ENCODE data around the gene WIPF2.
A peak's percentile ranks its signal among the peaks of the same experiment; 100 is the strongest.
"Not testable (repeated sequence)": the region's sequence is repeated elsewhere in the genome, so short reads cannot be mapped to it uniquely, and the experiment has no call there.

The WIPF2 gene

DNA sequence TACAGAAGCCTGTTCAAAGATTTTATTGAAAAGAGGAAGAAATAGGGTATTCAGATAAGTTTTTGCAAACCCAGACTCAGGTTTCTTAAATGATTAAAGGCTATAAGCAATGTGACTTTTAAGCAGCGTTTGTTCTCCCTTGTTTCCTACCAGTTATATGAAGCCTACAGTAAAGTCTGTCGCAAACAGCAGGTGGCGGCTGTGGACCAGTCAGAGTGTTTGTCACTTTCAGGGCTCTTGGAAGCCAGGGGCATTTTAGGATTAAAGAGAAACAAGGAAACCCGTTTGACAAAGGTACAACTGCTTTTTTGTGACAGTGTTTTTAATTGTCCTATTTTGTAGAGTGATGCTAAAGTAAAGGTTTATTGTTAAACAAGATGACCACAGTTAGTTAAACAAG is 82.2 kb downstream of the WIPF2 start:
- no peak for DNase-seq

- DNase-seq: peak; percentile 47
Measured at GRCh38 chr17:40303009-40303657, 84.0 kb downstream of the WIPF2 start.

DNA sequence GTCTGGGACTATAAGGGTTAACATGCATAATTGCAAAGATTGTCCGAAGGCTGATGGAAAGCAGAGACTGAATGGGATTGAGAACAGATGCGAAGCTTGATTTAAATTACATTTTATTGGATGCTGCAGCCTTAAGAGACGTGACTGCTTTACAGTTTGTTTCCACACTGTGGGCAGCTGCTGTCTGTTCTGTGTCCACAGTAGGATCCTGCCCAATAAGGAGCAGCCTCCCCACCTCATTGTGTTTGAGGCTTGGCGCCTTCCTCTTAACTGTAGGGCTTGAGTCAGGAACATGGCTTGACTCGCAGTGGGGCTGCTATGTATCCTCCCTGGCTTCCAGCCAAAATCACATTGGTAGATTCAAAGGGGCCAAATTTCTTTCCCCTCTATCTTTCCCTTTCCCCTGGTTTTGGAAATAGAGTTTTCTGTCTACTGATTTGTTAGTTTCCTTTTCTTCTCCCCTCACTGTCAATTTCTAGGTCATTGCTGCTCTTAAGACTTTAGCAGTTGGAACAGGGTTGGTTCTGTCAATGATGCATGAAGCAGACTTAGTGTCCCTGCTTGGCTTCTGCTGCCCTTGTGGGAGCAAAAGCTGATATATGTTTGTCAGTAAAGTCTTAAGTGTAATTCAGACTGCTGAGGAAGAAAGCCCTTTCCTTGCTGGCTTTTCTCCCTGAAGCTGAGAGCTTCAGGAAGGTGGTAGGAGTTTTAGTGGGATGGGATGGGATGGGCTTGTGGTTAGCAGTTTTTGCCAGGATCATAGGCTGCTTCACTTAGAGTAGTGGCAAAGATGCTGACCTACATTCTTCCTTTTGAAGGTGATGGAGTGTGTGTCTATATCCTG is 84.8 kb downstream of the WIPF2 start:
- DNase-seq: peak; percentile 66

DNA sequence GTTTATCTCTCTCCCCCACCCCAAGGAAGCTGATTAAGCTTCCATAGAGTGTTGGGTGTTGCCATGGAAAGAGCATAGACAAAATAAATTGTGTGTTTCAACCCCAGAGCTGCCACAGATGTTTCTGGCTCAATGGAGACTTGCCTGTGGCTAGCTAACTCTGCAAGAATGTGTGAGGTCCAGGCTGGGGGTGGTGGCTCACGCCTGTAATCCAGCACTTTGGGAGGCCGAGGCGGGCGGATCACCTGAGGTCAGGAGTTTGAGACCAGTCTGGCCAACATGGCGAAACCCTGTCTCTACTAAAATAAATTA is 85.4 kb downstream of the WIPF2 start:
- not testable (repeated sequence) for DNase-seq

GRCh38 chr17:40304866-40305265 is 85.8 kb downstream of the WIPF2 start:
- DNase-seq: not testable (repeated sequence)

DNA sequence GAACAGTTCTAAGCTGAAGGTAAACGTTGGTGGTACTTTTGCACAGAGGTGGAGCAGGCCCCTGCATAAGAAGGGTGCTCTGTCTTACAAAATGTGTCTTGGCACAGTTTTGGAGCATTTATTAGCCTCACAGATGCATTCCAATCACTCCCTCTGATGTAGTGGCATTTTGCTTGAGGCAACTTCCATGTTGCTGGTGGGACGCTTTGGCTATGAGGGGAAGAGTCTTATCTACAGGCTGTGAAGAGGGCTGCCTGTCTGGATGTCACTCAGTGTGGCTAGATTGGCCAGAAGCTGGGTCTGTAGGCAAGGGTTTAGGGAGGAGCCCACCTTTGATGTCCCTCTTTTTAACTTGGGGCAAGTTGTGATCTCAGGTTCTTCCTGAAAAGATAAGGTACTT is 87.3 kb downstream of the WIPF2 start:
- no peak for DNase-seq

DNA sequence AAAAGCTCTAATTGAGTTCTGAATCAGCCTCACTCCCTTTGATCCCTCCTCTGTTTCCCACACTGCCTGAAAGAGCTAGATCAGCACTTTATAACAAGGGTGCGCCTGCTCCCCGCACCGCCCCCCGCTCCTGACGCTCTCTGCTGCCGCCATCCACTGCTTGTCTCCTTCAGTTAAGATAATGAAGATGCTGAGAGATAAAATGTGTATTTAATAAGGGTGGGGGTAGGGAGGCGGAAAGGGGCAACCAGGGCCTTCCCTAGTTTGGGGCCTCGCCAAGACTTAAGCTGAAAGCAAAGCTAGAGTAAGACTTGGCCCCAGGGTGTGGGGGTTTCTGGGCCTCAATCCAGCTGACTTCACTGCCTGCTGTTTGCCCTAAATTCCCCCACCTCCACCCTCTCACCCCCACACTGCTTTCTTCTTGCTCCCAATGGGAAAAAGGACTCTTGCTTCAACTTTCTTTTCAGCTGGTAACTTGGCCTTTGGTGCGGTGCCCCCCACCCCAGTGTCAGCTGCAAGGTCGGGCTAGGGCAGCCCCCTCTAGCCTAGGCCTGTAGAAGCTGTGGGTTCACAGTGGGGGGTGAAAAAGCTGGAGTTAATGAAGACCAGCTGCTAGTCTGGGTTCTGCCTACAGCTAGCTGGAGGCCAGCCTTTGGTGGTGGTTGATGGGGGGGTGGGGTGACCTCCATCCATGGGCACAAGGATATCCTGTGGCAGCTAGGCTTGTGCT is 88.1 kb downstream of the WIPF2 start:
- peak; percentile 92 for DNase-seq

GRCh38 chr17:40307740-40308239 is 88.7 kb downstream of the WIPF2 start:
- no peak for DNase-seq

DNA sequence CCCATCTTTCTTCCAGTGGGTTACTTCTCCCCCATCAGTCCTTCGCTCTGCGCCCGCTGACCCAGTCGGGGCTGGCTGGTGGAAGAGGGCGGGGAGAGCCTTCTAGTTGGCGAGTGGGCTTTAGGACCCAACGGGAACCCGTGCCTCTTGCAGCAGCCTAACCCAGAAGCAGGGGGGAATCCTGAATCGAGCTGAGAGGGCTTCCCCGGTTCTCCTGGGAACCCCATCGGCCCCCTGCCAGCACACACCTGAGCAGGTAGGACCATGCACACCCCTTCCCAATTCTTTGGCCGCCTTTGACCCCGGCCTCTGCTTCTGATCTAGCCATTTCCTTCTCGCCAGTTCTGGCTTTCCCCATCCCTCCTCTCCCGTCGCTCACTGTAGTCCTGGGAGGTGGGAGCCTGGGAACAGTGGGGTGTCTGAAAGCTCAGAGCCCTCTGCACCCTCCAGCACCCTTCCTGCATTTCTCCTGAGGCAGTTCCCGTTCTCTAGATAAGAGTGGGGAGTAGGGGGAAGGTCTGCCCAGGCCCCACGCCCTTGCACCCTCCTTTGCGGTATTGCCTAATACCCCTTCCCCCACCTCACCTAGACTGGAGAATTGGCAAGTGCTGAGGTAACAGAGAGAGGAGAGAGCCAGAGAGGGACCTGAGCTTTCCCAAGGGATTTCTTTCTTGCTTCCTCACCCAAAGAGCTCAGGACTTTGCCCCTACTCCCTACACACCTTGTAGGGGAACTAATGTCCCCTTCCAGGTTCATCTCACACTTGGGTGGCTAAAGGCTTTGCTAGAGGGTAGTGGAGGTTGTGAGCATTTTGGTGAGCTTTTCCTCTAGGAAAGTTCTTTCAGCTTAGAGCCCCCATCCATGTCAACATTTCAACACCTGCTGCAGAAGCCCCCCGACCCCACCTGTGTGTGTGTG is 90.2 kb downstream of the WIPF2 start, which contains the start of gene RARA:
TSS of gene RARA (plus strand) at position 150 of the 918 bp plus-strand sequence. CDS start 22,039 bp downstream, outside the sequence.
- DNase-seq: peak; percentile 68

- DNase-seq: no peak
Measured at GRCh38 chr17:40309949-40310510, 90.9 kb downstream of the WIPF2 start.

DNA sequence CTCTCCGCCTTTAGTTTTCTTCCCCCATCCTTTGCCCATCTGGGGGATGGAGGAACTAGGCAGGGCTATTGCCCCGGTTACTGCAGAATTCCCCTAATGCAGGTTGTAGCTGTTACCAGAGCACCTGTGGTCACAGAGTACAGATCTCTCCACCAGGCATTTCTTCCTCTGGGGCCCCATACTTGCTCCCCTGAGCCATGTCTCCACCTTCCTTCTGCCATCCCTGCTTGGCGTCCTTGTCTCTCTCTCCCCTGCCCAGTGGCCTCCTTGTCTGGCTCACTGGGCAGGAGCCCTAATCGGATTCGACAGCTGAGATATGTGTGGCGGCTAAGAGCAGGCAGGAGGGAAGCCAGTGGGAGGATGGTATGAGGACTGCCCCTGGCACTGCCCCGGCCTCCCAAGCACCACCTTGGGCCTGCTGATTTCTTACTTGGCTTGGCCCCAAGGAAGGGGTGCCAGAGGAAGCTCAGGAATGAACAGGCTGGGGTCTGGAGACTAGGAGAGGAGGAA is 91.8 kb downstream of the WIPF2 start:
- DNase-seq: no peak

- DNase-seq: peak; percentile 82
Measured at GRCh38 chr17:40311575-40311974, 92.5 kb downstream of the WIPF2 start.

DNA sequence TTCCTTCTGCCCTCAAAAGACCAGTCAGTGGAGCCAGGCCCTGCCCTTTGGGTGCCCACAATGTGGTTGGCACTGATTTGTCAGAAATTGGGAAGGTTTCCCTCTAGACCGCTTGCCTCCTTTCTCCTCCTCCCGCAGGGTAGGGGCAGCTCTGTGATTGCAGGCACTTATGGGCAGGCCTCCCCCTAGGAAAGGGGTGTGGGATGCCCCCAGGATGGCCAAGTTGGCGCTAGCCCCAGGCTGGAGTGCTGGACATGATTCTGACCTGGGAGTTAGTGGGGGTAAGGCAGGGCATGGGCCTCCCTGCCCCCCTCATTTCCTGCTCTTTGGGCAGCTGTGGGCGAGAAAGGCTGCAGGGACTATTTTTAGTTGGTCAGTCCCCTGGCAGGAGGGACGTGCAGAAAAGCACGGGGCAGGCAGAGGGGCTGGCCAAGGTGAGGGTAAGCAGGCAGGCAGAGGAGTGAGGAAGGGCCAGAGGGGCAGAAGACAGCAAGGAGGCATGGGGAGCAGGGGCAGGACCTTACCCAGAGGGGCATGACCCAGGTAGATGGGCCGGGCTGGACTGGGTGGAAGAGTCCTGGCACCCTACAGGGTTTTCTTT is 93.1 kb downstream of the WIPF2 start:
- DNase-seq: no peak

- DNase-seq: peak; percentile 37
Measured at GRCh38 chr17:40312893-40313667, 94.0 kb downstream of the WIPF2 start.

DNA sequence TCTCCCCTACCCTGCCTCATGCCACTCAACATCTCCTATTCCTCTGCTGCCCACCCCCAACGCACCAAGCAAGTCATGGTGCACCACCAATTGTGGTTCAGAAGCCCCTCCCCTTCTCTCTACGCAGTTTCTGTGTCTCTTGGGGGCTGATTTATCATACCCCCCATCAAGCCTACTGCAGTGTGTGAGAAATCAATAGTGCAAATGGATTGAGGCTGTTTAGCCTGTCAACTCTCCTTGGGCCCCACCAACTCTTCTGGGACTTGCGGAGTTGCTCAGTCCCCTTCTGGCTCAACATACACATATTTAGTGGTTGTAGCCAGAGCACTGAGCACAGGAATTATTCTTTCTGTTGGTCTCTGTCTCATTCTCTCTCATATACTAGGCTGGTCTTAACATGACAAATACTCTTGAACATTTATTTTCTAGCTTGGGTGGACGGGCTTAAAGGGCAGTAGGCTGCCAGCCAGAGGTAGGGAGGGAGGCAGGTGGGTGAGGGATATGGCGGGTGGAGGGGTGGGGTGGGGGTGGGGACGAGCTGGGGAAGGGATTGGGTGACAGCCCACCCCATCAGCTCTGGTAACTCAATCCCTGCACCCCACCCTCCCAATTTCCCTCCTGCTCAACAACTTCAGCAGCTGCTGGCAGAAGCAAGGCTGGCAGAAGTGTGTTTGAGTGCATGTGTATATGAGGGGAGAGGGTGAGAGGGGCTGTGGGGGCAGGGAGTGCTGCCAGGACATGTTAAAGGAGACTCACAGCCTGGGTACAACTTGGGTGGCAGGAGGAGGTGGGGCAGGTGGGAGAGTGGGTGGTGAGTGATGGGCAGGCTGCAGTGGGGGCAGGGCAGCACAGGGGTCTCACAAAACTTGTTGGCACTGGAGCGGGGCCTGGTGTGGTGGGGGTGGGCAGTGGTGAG is 94.8 kb downstream of the WIPF2 start:
- peak; percentile 75 for DNase-seq

GRCh38 chr17:40314584-40314956 is 95.5 kb downstream of the WIPF2 start:
- DNase-seq: peak; percentile 89

DNA sequence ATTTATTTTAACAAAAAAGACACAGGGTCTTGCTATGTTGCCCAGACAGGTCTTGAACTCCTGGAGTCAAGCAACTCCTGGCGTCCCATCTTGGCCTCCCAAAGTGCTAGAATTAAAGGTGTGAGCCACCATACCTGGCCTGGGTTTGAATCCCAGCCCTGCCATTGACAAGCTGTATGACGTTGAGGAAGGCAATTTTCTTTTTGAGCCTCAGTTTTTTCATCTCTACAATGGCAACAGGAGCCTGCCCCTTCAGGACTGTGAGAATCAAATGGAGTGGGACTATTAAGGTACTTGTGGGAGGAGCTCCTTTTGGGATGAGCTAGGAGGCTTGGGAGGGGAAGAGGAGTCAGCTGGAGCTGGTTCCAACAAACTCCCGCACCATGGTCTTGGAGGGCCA is 96.1 kb downstream of the WIPF2 start:
- DNase-seq: no peak

DNA sequence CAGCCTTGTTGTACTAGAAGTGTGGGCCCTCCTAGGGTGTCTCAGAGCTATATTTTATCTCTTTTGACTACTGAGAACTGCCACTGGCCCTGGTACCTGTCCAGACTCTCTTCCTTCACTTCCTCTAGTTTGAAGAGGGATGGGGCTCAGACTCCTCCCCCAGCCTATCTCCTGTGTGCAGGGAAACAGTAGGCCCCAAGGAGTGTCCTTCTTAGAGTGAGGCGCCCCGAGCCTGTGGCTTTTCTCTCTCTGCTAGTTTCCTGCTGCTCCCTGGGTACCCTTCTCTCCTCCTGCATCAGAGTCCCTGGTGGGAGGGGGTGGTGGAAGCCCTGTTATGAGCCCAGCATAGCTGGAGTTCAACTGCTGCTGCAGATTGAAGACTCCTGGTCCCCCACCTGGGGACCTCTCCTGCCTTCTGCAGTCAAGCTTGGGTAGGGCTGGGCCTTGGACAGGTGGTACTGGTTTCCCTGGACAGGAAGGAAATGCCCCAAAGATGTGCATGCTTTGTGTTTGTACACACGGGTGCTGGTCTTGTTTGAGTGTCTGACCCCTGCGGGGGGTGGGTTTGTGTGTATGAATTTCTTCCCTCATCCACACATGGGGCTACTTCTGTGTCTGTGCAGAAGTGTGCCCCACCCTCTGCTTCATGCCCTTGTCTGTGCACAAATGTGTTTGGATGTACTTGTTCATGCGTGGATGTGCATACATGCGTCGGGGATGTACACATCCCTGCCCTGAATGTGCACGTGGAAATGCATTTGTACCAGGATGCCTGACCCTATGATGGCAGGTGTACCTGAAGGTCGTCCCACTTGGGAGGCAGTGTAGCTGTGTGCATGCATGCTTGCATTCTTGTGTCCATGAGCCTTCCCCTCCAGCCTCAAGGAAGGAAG is 96.8 kb downstream of the WIPF2 start:
- DNase-seq: no peak

Data from NCI-H69 (cell line).